ENCODE measurements around the gene DDB1. TPM values are rescaled to one million over a fixed set of nuclear protein-coding genes. Genes with fewer than 3 reads are reported as not detected.

DDB1 gene
- total and polyA plus RNA-seq, 12 donors: 165 to 885 (median 592) TPM

DNA sequence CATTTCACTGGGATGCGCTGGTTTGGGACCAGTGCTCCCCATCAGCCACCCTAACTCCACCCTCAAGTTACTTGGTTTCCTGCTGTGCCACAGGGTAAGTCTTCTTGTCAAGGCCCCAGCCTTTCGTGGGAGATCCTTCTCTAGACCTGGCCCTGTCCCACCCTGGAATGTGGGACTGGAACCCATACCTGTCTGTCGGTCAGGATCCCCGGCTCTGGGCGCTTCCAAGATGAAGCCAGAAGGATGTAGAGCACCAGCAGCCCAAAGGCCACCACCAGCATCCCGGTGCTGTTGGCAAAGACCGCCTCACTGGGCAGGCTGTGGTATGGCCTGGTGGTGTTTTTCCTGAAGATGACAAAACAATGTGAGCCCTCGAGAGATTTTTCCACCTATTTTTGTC is 17.9 kb upstream of the DDB1 start:
- intact Hi-C loops (cut with DNase I): no loop called here
- no peak for DNase-seq
- no peak overlapping the region for H3K4me3 ChIP-seq
- peaks cover 45 to 78% of the 10 kb centered on the region in 2 donors for H3K4me1 ChIP-seq (replicated peaks in 1 of 2)
- WGBS, 4 donors: 84 to 97% (median 93%) methylated on average over 7 to 8 of the region's 8 CpGs
- peak overlapping the region in 2 of 5 donors; percentile 83 to 98 for H3K27ac ChIP-seq
- H3K9me3 ChIP-seq (replicated peaks in 1 of 3): no peaks in the 10 kb centered on the region
- no peaks in the 10 kb centered on the region for H3K27me3 ChIP-seq
- TF ChIP-seq, protein P1, sequence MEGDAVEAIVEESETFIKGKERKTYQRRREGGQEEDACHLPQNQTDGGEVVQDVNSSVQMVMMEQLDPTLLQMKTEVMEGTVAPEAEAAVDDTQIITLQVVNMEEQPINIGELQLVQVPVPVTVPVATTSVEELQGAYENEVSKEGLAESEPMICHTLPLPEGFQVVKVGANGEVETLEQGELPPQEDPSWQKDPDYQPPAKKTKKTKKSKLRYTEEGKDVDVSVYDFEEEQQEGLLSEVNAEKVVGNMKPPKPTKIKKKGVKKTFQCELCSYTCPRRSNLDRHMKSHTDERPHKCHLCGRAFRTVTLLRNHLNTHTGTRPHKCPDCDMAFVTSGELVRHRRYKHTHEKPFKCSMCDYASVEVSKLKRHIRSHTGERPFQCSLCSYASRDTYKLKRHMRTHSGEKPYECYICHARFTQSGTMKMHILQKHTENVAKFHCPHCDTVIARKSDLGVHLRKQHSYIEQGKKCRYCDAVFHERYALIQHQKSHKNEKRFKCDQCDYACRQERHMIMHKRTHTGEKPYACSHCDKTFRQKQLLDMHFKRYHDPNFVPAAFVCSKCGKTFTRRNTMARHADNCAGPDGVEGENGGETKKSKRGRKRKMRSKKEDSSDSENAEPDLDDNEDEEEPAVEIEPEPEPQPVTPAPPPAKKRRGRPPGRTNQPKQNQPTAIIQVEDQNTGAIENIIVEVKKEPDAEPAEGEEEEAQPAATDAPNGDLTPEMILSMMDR (IDR thresholded peaks at IDR 0.05): no peak
- TF ChIP-seq POLR2A (IDR thresholded peaks at IDR 0.05): no peak
- H3K36me3 ChIP-seq (replicated peaks in 1 of 2): peaks cover 0 to 60% of the 10 kb centered on the region in 2 donors

GRCh38 chr11:61350336-61350735 is 17.4 kb upstream of the DDB1 start:
- no peak for DNase-seq
- Histone ChIP-seq H3K4me1 (replicated peaks in 1 of 2) (peaks cover 50 to 79% of the 10 kb centered on the region in 2 donors), H3K4me3 (no peak overlapping the region), H3K9me3 (replicated peaks in 1 of 3) (no peaks in the 10 kb centered on the region), H3K36me3 (replicated peaks in 1 of 2) (peaks cover 0 to 59% of the 10 kb centered on the region in 2 donors), H3K27ac (peak overlapping the region in 4 of 5 donors; percentile 76 to 98 (median 86)), H3K27me3 (no peaks in the 10 kb centered on the region)
- WGBS, 4 donors: 96 to 100% (median 100%) methylated on average over 1 of the region's 1 CpG; no CpG with 5 or more reads in 1 of the 4 donors
- intact Hi-C loops (cut with DNase I): no loop called here
- TF ChIP-seq, protein P1 (IDR thresholded peaks at IDR 0.05): no peak
- no peak for TF ChIP-seq POLR2A (IDR thresholded peaks at IDR 0.05)

DNA sequence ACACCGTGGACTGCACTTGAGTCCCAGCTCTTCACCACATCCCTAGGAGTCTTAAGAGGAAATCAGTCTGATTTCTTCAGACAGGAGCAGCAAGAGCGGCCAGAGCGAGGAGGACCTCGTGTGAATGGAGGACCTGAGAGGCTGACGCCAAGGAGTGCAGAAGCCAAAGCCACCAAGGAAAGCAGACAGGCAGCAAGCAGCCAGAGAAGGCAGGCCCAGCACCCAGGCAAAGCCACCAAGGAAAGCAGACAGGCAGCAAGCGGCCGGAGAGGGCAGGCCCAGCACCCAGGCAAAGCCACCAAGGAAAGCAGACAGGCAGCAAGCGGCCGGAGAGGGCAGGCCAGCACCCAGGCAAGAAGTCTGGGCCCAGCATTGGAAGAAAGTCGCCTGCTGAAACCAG is 17.0 kb upstream of the DDB1 start:
- Histone ChIP-seq H3K4me1 (replicated peaks in 1 of 2) (peaks cover 47 to 80% of the 10 kb centered on the region in 2 donors), H3K36me3 (replicated peaks in 1 of 2) (peaks cover 0 to 55% of the 10 kb centered on the region in 2 donors), H3K27me3 (no peaks in the 10 kb centered on the region), H3K4me3 (no peak overlapping the region), H3K27ac (peak overlapping the region in 4 of 5 donors; percentile 76 to 98 (median 86)), H3K9me3 (replicated peaks in 1 of 3) (no peaks in the 10 kb centered on the region)
- DNase-seq: no peak
- intact Hi-C loops (cut with DNase I): no loop called here
- TF ChIP-seq, protein P1 (IDR thresholded peaks at IDR 0.05): no peak
- no peak for TF ChIP-seq POLR2A (IDR thresholded peaks at IDR 0.05)
- 93 to 98% (median 96%) methylated on average over 8 to 10 of the region's 10 CpGs for WGBS, 4 donors

GRCh38 chr11:61349189-61349751 is 16.4 kb upstream of the DDB1 start:
- WGBS, 4 donors: 59 to 72% (median 63%) methylated on average over 1 to 12 of the region's 12 CpGs
- peaks cover 46 to 83% of the 10 kb centered on the region in 2 donors for H3K4me1 ChIP-seq (replicated peaks in 1 of 2)
- TF ChIP-seq POLR2A (IDR thresholded peaks at IDR 0.05): peak in 1 of 2 donors; percentile 65
- TF ChIP-seq, protein P1 (IDR thresholded peaks at IDR 0.05): peak in 1 of 6 experiments; percentile 18
- H3K9me3 ChIP-seq (replicated peaks in 1 of 3): no peaks in the 10 kb centered on the region
- H3K27ac ChIP-seq: peak overlapping the region; percentile 27 to 98 (median 83)
- no peaks in the 10 kb centered on the region for H3K27me3 ChIP-seq
- peak; percentile 58 to 93 (median 87) for DNase-seq
- intact Hi-C loops (cut with DNase I): no loop called here
- H3K36me3 ChIP-seq (replicated peaks in 1 of 2): peaks cover 0 to 54% of the 10 kb centered on the region in 2 donors
- no peak overlapping the region for H3K4me3 ChIP-seq

All from adrenal gland (tissue), 12 donors.